Natural killer cell (primary cell): ENCODE data around the gene SLC6A12. TPM values are rescaled to one million over a fixed set of nuclear protein-coding genes. Genes with fewer than 3 reads are reported as not detected.

Experiments
- ATAC-seq, 3 donors: fragments of 150-1000 bp in 2 of 3; fragments of 200-7000 bp in 1 of 3; cut with Tn5 transposase; 1 replicate in 1 of 3; 2 replicates in 2 of 3; pipeline ENCODE4 v1.10.0; 2021; ENCODE audit warnings: mild to moderate bottlenecking in 2 of 3, moderate library complexity in 2 of 3
- DNase-seq, 2 donors: peaks; one replicate each; pipeline versions ENCODE4 v3.0.0 to v3.0.0-alpha.2; 2013 to 2021; ENCODE audit warnings: mixed read lengths in 1 of 2
- H3K27ac ChIP-seq: one replicate; pipeline ENCODE4 v1.5.1; 2013; ENCODE audit warnings: mild to moderate bottlenecking, low read length
- H3K27me3 ChIP-seq: one replicate; pipeline ENCODE4 v1.6.1; 2013; ENCODE audit warnings: low read length; ENCODE audit not compliant: control insufficient read depth, insufficient read depth
- H3K36me3 ChIP-seq: one replicate; pipeline ENCODE4 v1.6.1; 2013; ENCODE audit warnings: low read length; ENCODE audit not compliant: control insufficient read depth, insufficient read depth
- H3K4me1 ChIP-seq: one replicate; pipeline ENCODE4 v1.6.1; 2013; ENCODE audit warnings: low read length; ENCODE audit not compliant: control insufficient read depth, insufficient read depth
- H3K4me3 ChIP-seq: one replicate; pipeline ENCODE4 v1.5.1; 2013; ENCODE audit warnings: low read length
- H3K9me3 ChIP-seq: one replicate; pipeline ENCODE4 v1.6.1; 2013; ENCODE audit warnings: low read length; ENCODE audit not compliant: control insufficient read depth, insufficient read depth
- H3K27ac Mint-ChIP-seq, 2 donors: one replicate each; pipeline ENCODE4 v1.8.0; 2022; ENCODE audit warnings: mild to moderate bottlenecking in 2 of 2, mixed read lengths in 2 of 2, moderate library complexity in 1 of 2
- H3K27me3 Mint-ChIP-seq, 2 donors: one replicate each; pipeline ENCODE4 v1.8.0; 2022; ENCODE audit warnings: low read depth in 2 of 2, mixed read lengths in 2 of 2
- H3K36me3 Mint-ChIP-seq: one replicate; pipeline ENCODE4 v1.8.0; 2022; ENCODE audit warnings: mixed read lengths
- H3K4me1 Mint-ChIP-seq, 2 donors: one replicate each; pipeline ENCODE4 v1.8.0; 2022; ENCODE audit warnings: mixed read lengths in 2 of 2
- H3K4me3 Mint-ChIP-seq: one replicate; pipeline ENCODE4 v1.8.0; 2022; ENCODE audit warnings: mild to moderate bottlenecking, moderate library complexity, mixed read lengths
- H3K9me3 Mint-ChIP-seq, 2 donors: one replicate each; pipeline ENCODE4 v1.8.0; 2022; ENCODE audit warnings: mixed read lengths in 2 of 2
- CTCF ChIP-seq: fragments of 200-600 bp; IDR thresholded peaks from one replicate; pipeline ENCODE4 v1.8.0; 2022; ENCODE audit warnings: antibody characterized with exemption
- WGBS: methylation state at CpG from one replicate; pipeline ENCODE4 v1.1.7; 2013; ENCODE audit warnings: missing lambda C conversion rate; ENCODE audit not compliant: insufficient coverage; 5-methylcytosine and 5-hydroxymethylcytosine counted together
- intact Hi-C: fragments of 100-400 bp; cut with micrococcal nuclease; formaldehyde crosslinking; loops from one replicate; pipeline ENCODE4 v1.14.2; 2022
- total RNA-seq, 4 donors: library from RNA; stranded (reverse); fragments of 120-200 nt in 1 of 4; gene quantifications; one replicate each; pipeline versions ENCODE4 v1.2.3 to v1.2.4, GENCODE V29; 2013 to 2022

SLC6A12 gene
- total RNA-seq, 3 donors from 2014 or later (not counting 1 experiment from before 2014, with no cell fraction given): 0.54 to 0.70 TPM; not detected in 1

GRCh38 chr12:247271-247670 is 33.3 kb upstream of the SLC6A12 start:
- no peak for TF ChIP-seq CTCF
- no peak overlapping the region for H3K4me3 ChIP-seq
- H3K9me3 ChIP-seq: no peaks in the 10 kb centered on the region
- no peak overlapping the region for H3K27ac ChIP-seq
- peaks cover 19 to 27% of the 10 kb centered on the region in 2 donors for H3K27me3 Mint-ChIP-seq
- H3K4me3 Mint-ChIP-seq: no peak overlapping the region
- no peaks in the 10 kb centered on the region for H3K4me1 ChIP-seq
- H3K36me3 ChIP-seq: no peaks in the 10 kb centered on the region
- H3K36me3 Mint-ChIP-seq: peaks cover 14% of the 10 kb centered on the region
- no peak for ATAC-seq
- no peak for DNase-seq
- no peaks in the 10 kb centered on the region for H3K4me1 Mint-ChIP-seq
- H3K27me3 ChIP-seq: no peaks in the 10 kb centered on the region
- H3K27ac Mint-ChIP-seq: no peak overlapping the region
- H3K9me3 Mint-ChIP-seq: peaks cover 8 to 12% of the 10 kb centered on the region in 2 donors
- WGBS: no CpG with 5 or more reads among the region's 3 CpGs
- intact Hi-C loops: no loop called here

- WGBS: 42% methylated on average over 4 of the region's 4 CpGs
- no peaks in the 10 kb centered on the region for H3K4me1 ChIP-seq
- Mint-ChIP-seq H3K36me3 (peaks cover 14% of the 10 kb centered on the region), H3K4me1 (no peaks in the 10 kb centered on the region), H3K9me3 (peaks cover 8 to 10% of the 10 kb centered on the region in 2 donors), H3K4me3 (no peak overlapping the region), H3K27me3 (peaks cover 25 to 28% of the 10 kb centered on the region in 2 donors), H3K27ac (no peak overlapping the region)
- no peak for TF ChIP-seq CTCF
- intact Hi-C loops: no loop called here
- H3K27ac ChIP-seq: no peak overlapping the region
- H3K4me3 ChIP-seq: no peak overlapping the region
- H3K27me3 ChIP-seq: no peaks in the 10 kb centered on the region
- no peak for ATAC-seq
- no peaks in the 10 kb centered on the region for H3K36me3 ChIP-seq
- DNase-seq: no peak
- H3K9me3 ChIP-seq: no peaks in the 10 kb centered on the region
Measured at GRCh38 chr12:243381-243780, 29.4 kb upstream of the SLC6A12 start.

- Histone ChIP-seq H3K9me3 (peaks cover under 1% of the 10 kb centered on the region), H3K36me3 (no peaks in the 10 kb centered on the region), H3K27ac (no peak overlapping the region), H3K4me3 (no peak overlapping the region), H3K4me1 (no peaks in the 10 kb centered on the region), H3K27me3 (no peaks in the 10 kb centered on the region)
- ATAC-seq (peak in 1 of 3 donors; percentile 30), DNase-seq (no peak)
- Mint-ChIP-seq H3K4me1 (no peaks in the 10 kb centered on the region), H3K9me3 (peaks cover 4 to 6% of the 10 kb centered on the region in 2 donors), H3K36me3 (peaks cover 14% of the 10 kb centered on the region), H3K27me3 (peaks cover 21 to 28% of the 10 kb centered on the region in 2 donors), H3K27ac (no peak overlapping the region), H3K4me3 (no peak overlapping the region)
- WGBS: 92% methylated on average over 15 of the region's 15 CpGs
- intact Hi-C loops: no loop called here
- TF ChIP-seq CTCF: no peak
Measured at GRCh38 chr12:242496-242895, 28.5 kb upstream of the SLC6A12 start.

GRCh38 chr12:241266-241665 is 27.3 kb upstream of the SLC6A12 start:
- H3K27me3 Mint-ChIP-seq: peaks cover 17 to 28% of the 10 kb centered on the region in 2 donors
- intact Hi-C loops: no loop called here
- H3K9me3 Mint-ChIP-seq: peaks cover 1 to 2% of the 10 kb centered on the region in 2 donors
- no peaks in the 10 kb centered on the region for H3K4me1 Mint-ChIP-seq
- peaks cover 13% of the 10 kb centered on the region for H3K9me3 ChIP-seq
- H3K4me3 ChIP-seq: no peak overlapping the region
- H3K4me1 ChIP-seq: no peaks in the 10 kb centered on the region
- H3K4me3 Mint-ChIP-seq: no peak overlapping the region
- H3K27ac Mint-ChIP-seq: no peak overlapping the region
- H3K27ac ChIP-seq: no peak overlapping the region
- ATAC-seq (no peak), DNase-seq (no peak)
- peaks cover 6% of the 10 kb centered on the region for H3K36me3 Mint-ChIP-seq
- H3K27me3 ChIP-seq: no peaks in the 10 kb centered on the region
- no peaks in the 10 kb centered on the region for H3K36me3 ChIP-seq
- 96% methylated on average over 5 of the region's 9 CpGs for WGBS
- no peak for TF ChIP-seq CTCF
